A549 treated with RU486 at 1 μM for 4 hours (cell line): ENCODE measurements around the gene DCUN1D2. TPM values are rescaled to one million over a fixed set of nuclear protein-coding genes. Genes with fewer than 3 reads are reported as not detected.

ENCODE experiments used
- total RNA-seq: library from RNA; stranded (reverse); fragments of 200-300 nt; extraction: Qiagen RNA extraction; gene quantifications from 5 replicates; pipeline ENCODE4 v1.2.3, GENCODE V29; 2022; ENCODE audit warnings: low read depth

The DCUN1D2 gene
- 8.4 to 11.2 TPM (median 8.6 TPM) in 5 replicates for total RNA-seq

DNA sequence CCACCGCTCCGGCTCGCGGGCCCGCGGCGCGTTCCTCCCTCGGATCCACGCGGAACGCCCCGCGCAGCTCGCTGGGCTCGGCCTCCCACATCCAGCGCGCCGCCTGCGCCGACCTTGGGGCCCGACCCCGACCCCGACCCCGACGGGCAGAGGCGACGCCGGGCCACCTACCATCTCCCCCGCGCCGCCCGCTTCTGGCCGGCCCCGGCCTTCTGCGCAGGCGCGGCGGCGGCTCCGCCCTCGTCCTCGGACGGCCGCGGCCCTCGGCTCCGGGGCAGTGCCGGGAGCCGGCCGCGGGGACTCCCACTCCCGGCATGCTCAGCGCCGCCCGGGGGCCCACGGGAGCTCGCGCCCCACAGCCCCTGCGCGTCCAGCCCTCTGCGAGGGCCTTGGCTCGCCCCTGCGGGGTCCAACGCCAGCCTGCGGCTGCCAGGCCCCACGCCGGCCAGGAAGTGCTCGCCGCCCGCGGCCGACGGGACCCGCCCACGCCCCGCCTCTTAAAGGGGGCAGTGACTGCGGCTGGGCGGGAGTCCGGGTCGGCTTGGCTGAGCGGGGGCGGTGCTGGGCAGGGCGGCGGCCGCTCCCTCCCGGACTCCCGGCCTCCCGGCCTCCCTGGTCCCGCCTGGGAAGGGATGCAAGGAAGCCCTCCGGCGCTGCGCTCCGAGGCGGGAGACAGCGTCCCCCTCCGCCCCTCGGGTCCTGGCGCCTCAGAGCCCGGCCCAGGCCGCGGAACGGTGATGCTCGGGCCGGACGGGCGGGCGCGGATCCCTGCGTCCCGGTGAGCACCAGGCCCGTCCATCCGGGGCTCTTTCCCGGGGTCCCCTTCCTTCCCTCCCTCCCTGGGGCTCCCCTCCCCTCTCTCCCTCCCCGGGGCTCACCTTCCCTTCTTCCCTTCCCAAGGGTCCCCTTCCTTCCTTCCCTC, at the start of gene DCUN1D2:
Gene DCUN1D2 (minus strand): TSS at position 216 of the 922 bp plus-strand sequence. CDS start 42 bp downstream, at position 174.

GRCh38 chr13:113452942-113453901, 37.3 kb downstream of the DCUN1D2 start, which contains the start of gene ADPRHL1:
Gene ADPRHL1 (minus strand): TSS chr13:113453488. CDS start chr13:113453437, 51 bp downstream.

Other genes starting within 250 kb of the DCUN1D2 start
- gene LAMP1, start 193.5 kb downstream of the DCUN1D2 start, total RNA-seq, result 75.2 to 96.8 TPM (median 91.3 TPM) in 5 replicates
- 0.98 to 1.5 TPM (median 1.4 TPM) in 5 replicates for gene GRTP1, start 126.6 kb downstream of the DCUN1D2 start, total RNA-seq
- gene ADPRHL1, start 37.2 kb downstream of the DCUN1D2 start, total RNA-seq, result 10.5 to 15.9 TPM (median 12.3 TPM) in 5 replicates
- 96.1 to 113 TPM (median 110 TPM) in 5 replicates for gene TFDP1, start 94.0 kb upstream of the DCUN1D2 start, total RNA-seq
- gene ATP4B, start 167.5 kb upstream of the DCUN1D2 start, total RNA-seq, result not detected in 5 replicates
- gene GRK1, start 176.5 kb upstream of the DCUN1D2 start, total RNA-seq, result not detected in 5 replicates